NB4 (cell line): ENCODE results near the gene DDX54.

Source experiments
- POLR2A ChIP-seq: IDR thresholded peaks from 2 replicates; pipeline ENCODE4 v1.6.1; 2011; ENCODE audit warnings: mild to moderate bottlenecking; ENCODE audit not compliant: insufficient read length; ENCODE audit errors: extremely low read depth
- TF ChIP-seq, protein P1 (sequence below): IDR thresholded peaks from one replicate; pipeline ENCODE4 v1.5.1; 2012; ENCODE audit warnings: low read depth, low read length
- TF ChIP-seq, protein P2 (sequence below): IDR thresholded peaks from 2 replicates; pipeline ENCODE4 v1.6.1; 2011; ENCODE audit warnings: low read depth, low read length

DNA sequence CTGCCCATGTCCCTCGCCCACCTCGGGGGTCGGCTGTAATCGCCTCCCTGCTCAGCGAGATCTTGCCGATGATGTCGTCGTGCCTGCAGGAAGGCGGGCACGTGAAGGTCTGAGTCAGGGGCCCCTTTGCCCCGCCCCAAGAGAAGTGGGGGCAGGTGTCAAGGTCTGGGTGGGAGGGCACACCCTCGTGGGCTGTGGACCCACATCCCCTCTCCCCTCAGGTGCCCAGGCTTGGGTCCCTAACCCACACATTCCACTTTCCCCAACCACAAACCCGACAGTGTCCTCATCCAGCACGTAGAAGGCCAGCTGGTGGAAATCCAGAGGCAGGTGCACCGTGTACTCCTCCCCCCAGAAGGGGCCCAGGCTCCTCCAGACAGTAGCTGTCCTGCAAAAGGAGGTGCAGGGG, 57.5 kb downstream of the DDX54 start:
- TF ChIP-seq, protein P1, sequence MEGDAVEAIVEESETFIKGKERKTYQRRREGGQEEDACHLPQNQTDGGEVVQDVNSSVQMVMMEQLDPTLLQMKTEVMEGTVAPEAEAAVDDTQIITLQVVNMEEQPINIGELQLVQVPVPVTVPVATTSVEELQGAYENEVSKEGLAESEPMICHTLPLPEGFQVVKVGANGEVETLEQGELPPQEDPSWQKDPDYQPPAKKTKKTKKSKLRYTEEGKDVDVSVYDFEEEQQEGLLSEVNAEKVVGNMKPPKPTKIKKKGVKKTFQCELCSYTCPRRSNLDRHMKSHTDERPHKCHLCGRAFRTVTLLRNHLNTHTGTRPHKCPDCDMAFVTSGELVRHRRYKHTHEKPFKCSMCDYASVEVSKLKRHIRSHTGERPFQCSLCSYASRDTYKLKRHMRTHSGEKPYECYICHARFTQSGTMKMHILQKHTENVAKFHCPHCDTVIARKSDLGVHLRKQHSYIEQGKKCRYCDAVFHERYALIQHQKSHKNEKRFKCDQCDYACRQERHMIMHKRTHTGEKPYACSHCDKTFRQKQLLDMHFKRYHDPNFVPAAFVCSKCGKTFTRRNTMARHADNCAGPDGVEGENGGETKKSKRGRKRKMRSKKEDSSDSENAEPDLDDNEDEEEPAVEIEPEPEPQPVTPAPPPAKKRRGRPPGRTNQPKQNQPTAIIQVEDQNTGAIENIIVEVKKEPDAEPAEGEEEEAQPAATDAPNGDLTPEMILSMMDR: no peak
- TF ChIP-seq, protein P2, sequence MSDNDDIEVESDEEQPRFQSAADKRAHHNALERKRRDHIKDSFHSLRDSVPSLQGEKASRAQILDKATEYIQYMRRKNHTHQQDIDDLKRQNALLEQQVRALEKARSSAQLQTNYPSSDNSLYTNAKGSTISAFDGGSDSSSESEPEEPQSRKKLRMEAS: no peak
- no peak for TF ChIP-seq POLR2A
